SU-DHL-6 (cell line): ENCODE data around the gene OR10A3.

Experiments used
- CTCF ChIP-seq: fragments of 200-600 bp; sonication (generic); IDR thresholded peaks from one replicate; pipeline ENCODE4 v1.5.1; 2017; ENCODE audit warnings: antibody characterized with exemption, mild to moderate bottlenecking, low read length, moderate library complexity; ENCODE audit not compliant: insufficient read depth, poor library complexity, severe bottlenecking
- EZH2phosphoT487 ChIP-seq: fragments of 200-600 bp; sonication (generic), shearing (Covaris generic); conservative IDR thresholded peaks from 2 replicates; pipeline ENCODE4 v1.6.1; 2018; ENCODE audit warnings: mild to moderate bottlenecking, antibody characterized with exemption, low read length, moderate library complexity, mixed read lengths

GRCh38 chr11:7983832-7984590, 42.5 kb upstream of the OR10A3 start:
- TF ChIP-seq CTCF: no peak
- TF ChIP-seq EZH2phosphoT487: no peak
